Kidney epithelial cell (primary cell): ENCODE data around the gene ABLIM2. TPM values are rescaled to one million over a fixed set of nuclear protein-coding genes. Genes with fewer than 3 reads are reported as not detected.

Source experiments
- DNase-seq: peaks from one replicate; pipeline ENCODE4 v3.0.0-alpha.2; 2010; ENCODE audit warnings: low read depth
- H3K27me3 ChIP-seq: 2 replicates; pipeline ENCODE4 v1.6.0; 2011; ENCODE audit warnings: low read length; ENCODE audit not compliant: control insufficient read depth, insufficient read depth
- H3K36me3 ChIP-seq: 2 replicates; pipeline ENCODE4 v1.5.1; 2011; ENCODE audit warnings: low read length; ENCODE audit not compliant: control insufficient read depth, insufficient read depth
- H3K4me3 ChIP-seq: 2 replicates; pipeline ENCODE4 v1.5.1; 2011; ENCODE audit warnings: low read depth, mild to moderate bottlenecking, control low read depth, low read length
- total RNA-seq: library from RNA; depleted of rRNA; stranded (reverse); fragments of >200 nt; gene quantifications from 2 replicates; pipeline ENCODE4 v1.2.3, GENCODE V29; 2015
- TF ChIP-seq, protein P1 (sequence below): IDR thresholded peaks from 2 replicates; pipeline ENCODE4 v1.5.1; 2011; ENCODE audit warnings: mild to moderate bottlenecking, moderate library complexity, low read length, control low read depth, inconsistent platforms; ENCODE audit not compliant: insufficient read depth, poor library complexity, severe bottlenecking

ABLIM2 gene
- total RNA-seq, 1 donor from 2014 or later: 1.3 TPM

DNA sequence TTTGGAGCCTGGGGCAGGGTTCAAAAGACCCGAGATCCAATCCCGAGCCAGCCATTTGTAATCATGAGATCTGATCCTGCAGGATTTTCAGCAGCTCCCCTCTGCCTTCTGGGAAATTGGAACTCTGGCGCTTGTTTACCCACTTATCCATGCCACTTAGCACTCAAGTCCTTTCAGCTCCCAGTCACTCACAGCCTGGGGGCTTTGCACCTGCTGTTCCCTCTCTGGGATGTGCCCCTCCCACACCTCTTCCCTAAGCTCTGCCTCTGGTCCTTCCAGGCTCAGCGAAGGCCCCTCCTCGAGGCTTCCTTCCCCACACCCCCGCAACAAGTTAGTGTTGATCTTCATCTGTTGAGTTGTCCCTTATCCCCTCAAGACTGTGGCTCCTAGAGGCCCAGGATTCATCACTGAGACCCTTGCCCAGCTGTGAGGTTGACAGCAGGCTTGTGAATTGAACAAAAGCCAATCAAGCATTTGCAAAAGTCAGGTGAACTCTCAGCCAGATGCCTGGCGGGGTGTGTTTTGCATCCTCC is 119.8 kb downstream of the ABLIM2 start:
- DNase-seq: no peak
- TF ChIP-seq, protein P1, sequence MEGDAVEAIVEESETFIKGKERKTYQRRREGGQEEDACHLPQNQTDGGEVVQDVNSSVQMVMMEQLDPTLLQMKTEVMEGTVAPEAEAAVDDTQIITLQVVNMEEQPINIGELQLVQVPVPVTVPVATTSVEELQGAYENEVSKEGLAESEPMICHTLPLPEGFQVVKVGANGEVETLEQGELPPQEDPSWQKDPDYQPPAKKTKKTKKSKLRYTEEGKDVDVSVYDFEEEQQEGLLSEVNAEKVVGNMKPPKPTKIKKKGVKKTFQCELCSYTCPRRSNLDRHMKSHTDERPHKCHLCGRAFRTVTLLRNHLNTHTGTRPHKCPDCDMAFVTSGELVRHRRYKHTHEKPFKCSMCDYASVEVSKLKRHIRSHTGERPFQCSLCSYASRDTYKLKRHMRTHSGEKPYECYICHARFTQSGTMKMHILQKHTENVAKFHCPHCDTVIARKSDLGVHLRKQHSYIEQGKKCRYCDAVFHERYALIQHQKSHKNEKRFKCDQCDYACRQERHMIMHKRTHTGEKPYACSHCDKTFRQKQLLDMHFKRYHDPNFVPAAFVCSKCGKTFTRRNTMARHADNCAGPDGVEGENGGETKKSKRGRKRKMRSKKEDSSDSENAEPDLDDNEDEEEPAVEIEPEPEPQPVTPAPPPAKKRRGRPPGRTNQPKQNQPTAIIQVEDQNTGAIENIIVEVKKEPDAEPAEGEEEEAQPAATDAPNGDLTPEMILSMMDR: no peak

DNA sequence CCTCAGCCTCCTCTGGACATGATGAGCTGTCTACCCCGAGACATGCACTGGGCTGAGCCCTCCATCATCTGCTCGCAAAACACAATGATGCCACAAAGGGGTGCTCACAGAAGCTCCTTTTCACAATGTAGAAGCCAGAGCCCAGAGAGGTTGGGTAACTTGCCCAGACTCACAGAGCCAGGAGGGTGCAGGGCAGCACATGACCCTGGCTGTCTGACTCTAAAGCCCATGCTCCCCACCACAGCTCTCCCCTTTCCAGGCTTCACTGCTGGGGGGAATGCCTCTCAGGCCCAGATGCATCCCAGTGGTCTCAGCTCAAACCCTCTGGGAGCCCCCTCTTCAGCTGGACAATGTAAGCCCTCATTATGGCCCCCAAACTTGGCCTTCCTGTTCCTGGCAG is 120.5 kb downstream of the ABLIM2 start:
- TF ChIP-seq, protein P1: no peak

More for the DNA sequence above, 119.8 kb downstream of the ABLIM2 start:
- Histone ChIP-seq H3K36me3 (no peaks in the 10 kb centered on the region), H3K4me3 (no peak overlapping the region), H3K27me3 (peaks cover 16% of the 10 kb centered on the region)

DNA sequence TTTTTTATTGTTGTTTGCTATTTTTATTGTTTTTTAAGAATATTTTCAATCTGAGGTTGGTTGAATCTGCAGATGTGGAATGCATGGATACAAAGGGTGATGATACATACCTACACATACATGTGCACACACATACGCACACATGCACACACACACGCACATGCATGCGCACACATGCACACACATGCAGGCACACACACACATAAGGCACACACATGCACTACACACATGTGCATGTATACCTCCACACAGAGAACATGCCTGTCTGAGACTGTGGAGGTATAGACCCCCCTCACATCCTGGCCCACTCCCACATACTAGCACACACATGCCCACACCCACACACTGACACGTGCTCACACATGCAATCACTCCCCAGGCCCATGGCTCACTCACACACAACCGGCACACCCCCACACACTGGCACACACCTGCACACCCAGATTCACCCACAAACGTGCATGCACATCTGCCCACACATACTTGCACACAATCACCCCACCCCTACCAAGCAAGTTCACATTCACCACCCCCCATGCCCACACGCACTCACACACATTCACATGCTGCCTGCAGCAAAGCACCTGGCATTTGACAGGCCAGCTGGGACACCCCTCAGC is 121.4 kb downstream of the ABLIM2 start:
- Histone ChIP-seq H3K36me3 (no peaks in the 10 kb centered on the region), H3K4me3 (no peak overlapping the region), H3K27me3 (peaks cover 17% of the 10 kb centered on the region)
- no peak for DNase-seq
- TF ChIP-seq, protein P1: no peak

More for the DNA sequence above, 120.5 kb downstream of the ABLIM2 start:
- Histone ChIP-seq H3K4me3 (no peak overlapping the region), H3K36me3 (no peaks in the 10 kb centered on the region), H3K27me3 (peaks cover 17% of the 10 kb centered on the region)
- DNase-seq: no peak

DNA sequence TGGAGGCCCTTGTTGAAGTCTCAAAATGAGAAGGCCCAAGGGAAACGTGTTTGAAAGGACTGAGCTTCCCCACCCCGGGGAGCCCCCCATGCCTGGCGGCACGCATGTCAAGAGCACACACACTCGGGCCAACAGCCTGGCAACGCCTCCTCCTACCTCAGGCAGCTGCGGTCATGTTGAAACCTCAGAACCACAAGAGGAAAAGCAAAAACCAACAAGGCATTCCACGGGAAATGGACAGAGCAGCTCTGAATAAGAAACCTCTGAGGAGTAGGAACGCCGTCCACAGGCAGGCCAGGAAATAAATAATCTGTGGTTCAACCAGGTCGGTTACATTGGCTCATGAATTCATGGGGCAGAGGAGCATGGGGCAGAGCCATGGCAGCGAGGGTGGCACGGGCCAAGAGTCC is 123.2 kb downstream of the ABLIM2 start:
- peak; percentile 16 for DNase-seq
- no peaks in the 10 kb centered on the region for H3K36me3 ChIP-seq
- H3K4me3 ChIP-seq: no peak overlapping the region
- H3K27me3 ChIP-seq: peaks cover 13% of the 10 kb centered on the region
- TF ChIP-seq, protein P1: no peak

DNA sequence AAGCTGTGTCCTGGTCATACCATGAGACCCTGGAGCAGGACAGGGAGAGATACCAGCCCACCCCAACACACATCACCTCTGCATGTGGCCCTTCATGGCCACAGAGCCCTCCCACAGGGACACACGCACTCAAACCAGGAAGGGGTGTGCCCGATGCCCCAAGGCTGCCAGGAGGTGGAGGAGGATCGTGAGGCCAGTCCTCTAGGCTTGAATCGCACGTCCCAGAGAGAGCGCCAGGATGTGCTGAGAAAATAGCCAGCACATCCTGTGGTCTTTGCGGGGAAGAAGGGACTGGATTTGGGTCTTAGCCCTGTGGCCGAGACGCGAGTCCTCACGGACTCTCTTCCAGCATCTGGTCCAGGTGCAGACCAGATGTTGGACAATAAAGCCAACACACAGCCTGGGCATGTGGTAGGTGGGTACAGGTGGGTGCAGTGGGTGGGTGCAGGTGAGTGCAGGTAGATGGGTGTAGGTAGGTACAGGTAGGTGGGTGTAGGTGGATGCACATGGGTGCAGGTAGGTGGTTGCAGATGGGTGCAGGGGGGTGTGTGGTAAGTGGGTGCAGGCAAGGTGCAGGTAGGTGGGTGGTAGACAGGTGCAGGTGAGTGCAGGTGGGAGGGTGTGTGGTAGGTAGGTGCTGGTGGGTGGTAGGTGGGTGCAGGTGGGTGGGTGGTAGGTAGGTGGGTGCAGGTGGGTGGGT is 124.6 kb downstream of the ABLIM2 start:
- Histone ChIP-seq H3K4me3 (no peak overlapping the region), H3K36me3 (no peaks in the 10 kb centered on the region), H3K27me3 (peaks cover 7% of the 10 kb centered on the region)
- no peak for DNase-seq
- TF ChIP-seq, protein P1: no peak
